ENCODE measurements around the gene CDH10.

CDH10 gene

GRCh38 chr5:24444414-24444813, 200.4 kb downstream of the CDH10 start:
- Histone ChIP-seq H3K27ac (replicated peaks) (no peak overlapping the region), H3K27me3 (ENCODE audit: insufficient read depth, poor library complexity, severe bottlenecking) (no peaks in the 10 kb centered on the region), H3K4me3 (replicated peaks; ENCODE audit: insufficient read depth, low read length) (no peak overlapping the region)
- no peak for DNase-seq (ENCODE audit: low read depth in 1 of 2, low spot score in 1 of 2)
- TF ChIP-seq POLR2AphosphoS5 (IDR thresholded peaks at IDR 0.05; ENCODE audit: low read depth): no peak
- no peak for TF ChIP-seq GABPA (IDR thresholded peaks at IDR 0.05; ENCODE audit: low read depth)
- TF ChIP-seq SPI1 (IDR thresholded peaks at IDR 0.05; ENCODE audit: borderline replicate concordance, low read depth): no peak

- H3K27ac ChIP-seq (replicated peaks): no peak overlapping the region
- DNase-seq (ENCODE audit: low read depth in 1 of 2, low spot score in 1 of 2): no peak
- TF ChIP-seq REST (IDR thresholded peaks at IDR 0.05; ENCODE audit: insufficient replicate concordance, low read depth): no peak
- no peak for TF ChIP-seq SPI1 (IDR thresholded peaks at IDR 0.05; ENCODE audit: borderline replicate concordance, low read depth)
- no peak for TF ChIP-seq GABPA (IDR thresholded peaks at IDR 0.05; ENCODE audit: low read depth)
- TF ChIP-seq POLR2AphosphoS5 (IDR thresholded peaks at IDR 0.05; ENCODE audit: low read depth): no peak
- no peak for TF ChIP-seq CTCF (IDR thresholded peaks at IDR 0.05; ENCODE audit: insufficient read depth, low read length)
- no peak overlapping the region for H3K4me3 ChIP-seq (replicated peaks; ENCODE audit: insufficient read depth, low read length)
- H3K27me3 ChIP-seq (ENCODE audit: insufficient read depth, poor library complexity, severe bottlenecking): no peaks in the 10 kb centered on the region
These were observed 205.3 kb downstream of the CDH10 start for GRCh38 chr5:24439465-24439864.

All from HL-60 (cell line).